HCT116 (cell line): Measurements from ENCODE around the gene LAD1. TPM values are rescaled to one million over a fixed set of nuclear protein-coding genes. Genes with fewer than 3 reads are reported as not detected.

ENCODE experiments used
- ATAC-seq: fragments of 200-7000 bp; cut with Tn5 transposase; 2 replicates; pipeline ENCODE4 v1.9.1; 2020; ENCODE audit warnings: mild to moderate bottlenecking, moderate library complexity
- BruUV-seq: library from RNA; stranded (reverse); fragments of 400-500 nt; replicated peaks from 2 replicates; lab custom pipeline; 2021; lab: Mats Ljungman, UMichigan
- CTCF ChIA-PET: fragments of 300-600 bp; sonication (Branson Sonifier 250); formaldehyde crosslinking; loops from one replicate; lab custom pipeline; 2021; ENCODE audit warnings: antibody characterized with exemption; lab: Charles Lee
- POLR2A ChIA-PET: fragments of 300-600, 350-600 bp; sonication (Branson Sonifier 250); formaldehyde crosslinking; loops from one replicate; lab custom pipeline; 2021; ENCODE audit warnings: antibody characterized with exemption; lab: Charles Lee
- RAD21 ChIA-PET, 2 experiments: fragments of 300-600 bp; sonication (Branson Sonifier 250); formaldehyde crosslinking; loops; one replicate each; lab custom pipeline; 2023; ENCODE audit warnings: low total read pairs in 2 of 2; ENCODE audit not compliant: uncharacterized antibody in 2 of 2, unreplicated experiment in 2 of 2, low non-redundant PET in 1 of 2; lab: Charles Lee
- DNase-seq: peaks from one replicate; pipeline ENCODE4 v3.0.0-alpha.2; 2010; ENCODE audit warnings: low read depth, low spot score
- H2AFZ ChIP-seq: fragments of 200-600 bp; shearing (Covaris generic), sonication (generic); 2 replicates; pipeline ENCODE4 v1.6.1; 2017; ENCODE audit warnings: low read depth, mixed run types, mixed read lengths, antibody characterized with exemption, low read length; ENCODE audit not compliant: poor library complexity, severe bottlenecking
- H3K27ac ChIP-seq: 2 replicates; pipeline ENCODE4 v1.5.1; 2012; ENCODE audit warnings: low read depth, low read length
- H3K27me3 ChIP-seq: fragments of 200-600 bp; sonication (generic); 2 replicates; pipeline ENCODE4 v1.6.1; 2016; ENCODE audit warnings: mixed run types, low read length, mixed read lengths; ENCODE audit not compliant: insufficient read depth
- H3K36me3 ChIP-seq, 2 experiments: fragments of 200-500 bp in 1 of 2; fragments of 200-600 bp in 1 of 2; sonication (Bioruptor generic) in 1 of 2; sonication (generic) in 1 of 2; 2 replicates each; pipeline versions ENCODE4 v1.5.1 to v1.6.1; 2014 to 2016; ENCODE audit warnings: low read length in 2 of 2, inconsistent platforms in 1 of 2, mixed read lengths in 1 of 2, mixed run types in 1 of 2; ENCODE audit not compliant: insufficient read depth in 2 of 2, control insufficient read depth in 1 of 2
- H3K4me1 ChIP-seq, 2 experiments: fragments of 200-600 bp in 1 of 2; sonication (generic) in 1 of 2; 2 replicates each; pipeline versions ENCODE4 v1.5.1 to v1.6.1; 2012 to 2017; ENCODE audit warnings: low read length in 2 of 2, inconsistent platforms in 1 of 2, mild to moderate bottlenecking in 1 of 2, mixed read lengths in 1 of 2, mixed run types in 1 of 2, moderate library complexity in 1 of 2; ENCODE audit not compliant: insufficient read depth in 2 of 2, control insufficient read depth in 1 of 2
- H3K4me2 ChIP-seq: fragments of 200-600 bp; sonication (generic); 2 replicates; pipeline ENCODE4 v1.6.1; 2017; ENCODE audit warnings: mixed run types, low read length, mixed read lengths
- H3K4me3 ChIP-seq, 2 experiments: fragments of 200-600 bp in 1 of 2; sonication (generic) in 1 of 2; replicated peaks in 1 of 2; 2 replicates each; pipeline ENCODE4 v1.5.1; 2011 to 2016; ENCODE audit warnings: low read length in 2 of 2, control low read depth in 1 of 2, low read depth in 1 of 2, mild to moderate bottlenecking in 1 of 2, mixed read lengths in 1 of 2, mixed run types in 1 of 2
- H3K79me2 ChIP-seq: fragments of 200-600 bp; sonication (generic); 2 replicates; pipeline ENCODE4 v1.6.1; 2017; ENCODE audit warnings: mild to moderate bottlenecking, mixed run types, low read length, moderate library complexity, mixed read lengths; ENCODE audit not compliant: insufficient read depth
- H3K9ac ChIP-seq: fragments of 200-600 bp; sonication (generic); 2 replicates; pipeline ENCODE4 v1.6.1; 2016; ENCODE audit warnings: low read length, mixed read lengths
- H3K9me2 ChIP-seq: fragments of 200-600 bp; sonication (generic), shearing (Covaris generic); 2 replicates; pipeline ENCODE4 v1.6.1; 2017; ENCODE audit warnings: mixed run types, mild to moderate bottlenecking, moderate library complexity; ENCODE audit not compliant: insufficient read depth
- H3K9me3 ChIP-seq, 2 experiments: fragments of 200-500 bp in 1 of 2; fragments of 200-600 bp in 1 of 2; sonication (Bioruptor generic) in 1 of 2; sonication (generic) in 1 of 2; 2 replicates each; pipeline ENCODE4 v1.6.1; 2014 to 2017; ENCODE audit warnings: low read length in 2 of 2, mixed read lengths in 2 of 2, inconsistent platforms in 1 of 2, low read depth in 1 of 2, mild to moderate bottlenecking in 1 of 2, mixed run types in 1 of 2, moderate library complexity in 1 of 2; ENCODE audit not compliant: control insufficient read depth in 1 of 2, insufficient read depth in 1 of 2
- H4K20me1 ChIP-seq: fragments of 200-600 bp; sonication (generic), shearing (Covaris generic); 2 replicates; pipeline ENCODE4 v1.6.1; 2017; ENCODE audit warnings: mixed run types, mild to moderate bottlenecking, moderate library complexity; ENCODE audit not compliant: insufficient read depth
- MAX ChIP-seq: IDR thresholded peaks from 2 replicates; pipeline ENCODE4 v1.6.1; 2012
- POLR2A ChIP-seq: IDR thresholded peaks from 2 replicates; pipeline ENCODE4 v1.7.0; 2011; ENCODE audit warnings: borderline replicate concordance; ENCODE audit not compliant: insufficient read depth, insufficient read length; ENCODE audit errors: extremely low read depth
- RAD21 ChIP-seq: IDR thresholded peaks from 2 replicates; pipeline ENCODE4 v1.6.1; 2012; ENCODE audit warnings: low read depth, mild to moderate bottlenecking
- SP1 ChIP-seq: IDR thresholded peaks from 2 replicates; pipeline ENCODE4 v1.6.1; 2012; ENCODE audit warnings: low read depth
- ZBTB33 ChIP-seq: IDR thresholded peaks from 2 replicates; pipeline ENCODE4 v1.6.1; 2011; ENCODE audit warnings: mild to moderate bottlenecking, low read length, moderate library complexity; ENCODE audit not compliant: insufficient replicate concordance; ENCODE audit errors: extremely low read depth
- intact Hi-C: fragments of 100-400 bp; cut with micrococcal nuclease; formaldehyde crosslinking; loops from 2 replicates; pipeline ENCODE4 v1.10.0; 2022
- total RNA-seq: library from RNA; stranded (reverse); gene quantifications from one replicate; pipeline ENCODE4 v1.2.1, GENCODE V29; 2021; ENCODE audit not compliant: unreplicated experiment

The LAD1 gene
- total RNA-seq, 1 experiment from 2014 or later: 56.1 TPM

GRCh38 chr1:201377611-201378092, 21.5 kb downstream of the LAD1 start, which contains the start of gene TNNT2:
TSS of gene TNNT2 (minus strand) at chr1:201377680. CDS start at chr1:201373254, 4,426 bp downstream.
- Histone ChIP-seq H3K36me3 (no peaks in the 10 kb centered on the region), H3K27ac (no peak within 1 kb of the TSS), H4K20me1 (no peaks in the 10 kb centered on the region), H3K79me2 (no peaks in the 10 kb centered on the region), H3K4me3 (no peak within 1 kb of the TSS), H3K4me1 (peaks cover 5 to 25% of the 10 kb centered on the region in 2 experiments; a peak in 3 of 4 replicates), H3K4me2 (peak within 1 kb of the TSS; percentile 42), H2AFZ (no peak within 1 kb of the TSS), H3K9me3 (no peaks in the 10 kb centered on the region), H3K27me3 (no peaks in the 10 kb centered on the region; the same call in 1 of the 2 replicates), H3K9ac (no peak within 1 kb of the TSS), H3K9me2 (no peaks in the 10 kb centered on the region)
- intact Hi-C loops: no loop called here
- no TSS peak for BruUV-seq
- TF ChIP-seq MAX: no peak
- TF ChIP-seq POLR2A: no peak
- TF ChIP-seq RAD21: no peak
- TF ChIP-seq ZBTB33: no peak
- no peak for TF ChIP-seq SP1
- ChIA-PET POLR2A (no interaction called here), CTCF (interaction anchor here (1.5 kb wide), 1 partner anchor 28 kb away, joined by 7 read pairs; no protein-coding TSS in a partner anchor), RAD21 (no interaction called here)
- no peak for ATAC-seq
- no peak for DNase-seq
